Stimulated activated CD4-positive, alpha-beta T cell treated with anti-CD3 and anti-CD28 coated beads, Interleukin-2, amount 100 ng/mL, for 4 hours (primary cell): ENCODE data around the gene TNS4.

Experiments used
- DNase-seq: peaks from one replicate; pipeline ENCODE4 v3.0.0-alpha.2; 2020; ENCODE audit warnings: low read depth

Gene TNS4

GRCh38 chr17:40433551-40434415, 67.6 kb downstream of the TNS4 start:
- no peak for DNase-seq

- DNase-seq: no peak
Observed at GRCh38 chr17:40432864-40433528, 68.4 kb downstream of the TNS4 start.

DNA sequence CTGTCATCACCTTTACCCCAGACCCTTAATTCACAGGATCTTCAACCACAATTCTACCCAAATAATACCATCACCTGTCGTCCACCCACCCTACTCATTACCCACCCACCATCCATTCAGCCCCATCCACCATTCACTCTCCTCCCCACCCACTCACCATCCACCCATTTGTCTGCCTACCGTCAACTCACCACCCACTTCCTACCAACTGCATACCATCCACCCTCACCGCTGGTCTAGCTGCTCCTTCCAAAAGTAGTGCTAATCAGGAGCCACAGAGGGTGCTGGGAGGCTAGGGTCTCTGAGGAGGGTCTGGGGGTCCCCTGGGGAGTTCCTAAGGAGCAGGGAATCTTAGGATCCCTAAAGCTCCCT, 70.2 kb downstream of the TNS4 start:
- no peak for DNase-seq

- DNase-seq: no peak
Observed at GRCh38 chr17:40430272-40431230, 70.9 kb downstream of the TNS4 start.

- no peak for DNase-seq
Observed at GRCh38 chr17:40427002-40427491, 74.4 kb downstream of the TNS4 start.
